PC-3 (cell line): Measurements from ENCODE around the gene SOBP. TPM values are rescaled to one million over a fixed set of nuclear protein-coding genes. Genes with fewer than 3 reads are reported as not detected.

ENCODE experiments used
- ATAC-seq: fragments of 200-7000 bp; cut with Tn5 transposase; 2 replicates; pipeline ENCODE4 v1.9.1; 2020; ENCODE audit warnings: mild to moderate bottlenecking, moderate library complexity
- BruUV-seq: library from RNA; stranded (reverse); fragments of 400-500 nt; replicated peaks from 2 replicates; lab custom pipeline; 2021; lab: Mats Ljungman, UMichigan
- CTCF ChIA-PET: fragments of 300-600 bp; sonication (Branson Sonifier 250); formaldehyde crosslinking; loops from one replicate; lab custom pipeline; 2022; ENCODE audit warnings: antibody characterized with exemption; lab: Charles Lee
- POLR2A ChIA-PET: fragments of 300-600 bp; sonication (Branson Sonifier 250); formaldehyde crosslinking; loops from one replicate; lab custom pipeline; 2022; ENCODE audit warnings: antibody characterized with exemption; ENCODE audit not compliant: unreplicated experiment; lab: Charles Lee
- DNase-seq: peaks from one replicate; pipeline ENCODE4 v3.0.0-alpha.2; 2015
- H2AFZ ChIP-seq: fragments of 300-600 bp; sonication (generic); 2 replicates; pipeline ENCODE4 v1.6.0; 2016; ENCODE audit warnings: antibody characterized with exemption, low read length
- H3F3A ChIP-seq: fragments of 300-600 bp; sonication (generic); one replicate; pipeline ENCODE4 v1.6.0; 2017; ENCODE audit warnings: antibody characterized with exemption, low read length, control low read depth, mild to moderate bottlenecking; ENCODE audit not compliant: unreplicated experiment
- H3K27ac ChIP-seq: fragments of 300-600 bp; sonication (generic); 2 replicates; pipeline ENCODE4 v1.5.1; 2016; ENCODE audit warnings: mild to moderate bottlenecking, low read length
- H3K27me3 ChIP-seq: fragments of 300-600 bp; sonication (generic); 2 replicates; pipeline ENCODE4 v1.6.1; 2016; ENCODE audit warnings: low read length, mixed read lengths
- H3K36me3 ChIP-seq: fragments of 300-600 bp; sonication (generic); 2 replicates; pipeline ENCODE4 v1.6.1; 2016; ENCODE audit warnings: low read depth, mixed run types, low read length, mixed read lengths
- H3K4me1 ChIP-seq: fragments of 300-600 bp; sonication (generic); 2 replicates; pipeline ENCODE4 v1.5.1; 2016; ENCODE audit warnings: low read length; ENCODE audit not compliant: insufficient read depth
- H3K4me2 ChIP-seq: fragments of 300-600 bp; sonication (generic); 2 replicates; pipeline ENCODE4 v1.6.0; 2016; ENCODE audit warnings: low read length
- H3K4me3 ChIP-seq: fragments of 300-600 bp; sonication (generic); 2 replicates; pipeline ENCODE4 v1.5.1; 2016; ENCODE audit warnings: mild to moderate bottlenecking, low read length, mixed read lengths
- H3K79me2 ChIP-seq: fragments of 300-600 bp; sonication (generic); 2 replicates; pipeline ENCODE4 v1.6.1; 2017; ENCODE audit warnings: low read length, mixed read lengths
- H3K9ac ChIP-seq: fragments of 300-600 bp; sonication (generic); 2 replicates; pipeline ENCODE4 v1.6.0; 2016; ENCODE audit warnings: mild to moderate bottlenecking, low read length
- H3K9me2 ChIP-seq: fragments of 300-600 bp; sonication (generic); replicated peaks from 2 replicates; pipeline ENCODE4 v1.6.1; 2016; ENCODE audit warnings: mixed run types, low read length, mixed read lengths
- H3K9me3 ChIP-seq: fragments of 300-600 bp; sonication (generic); 2 replicates; pipeline ENCODE4 v1.6.1; 2016; ENCODE audit warnings: low read length, mixed read lengths
- H4K20me1 ChIP-seq: fragments of 300-600 bp; sonication (generic); 2 replicates; pipeline ENCODE4 v1.6.1; 2016; ENCODE audit warnings: low read length, mixed read lengths
- CTCF ChIP-seq: fragments of 300-600 bp; sonication (generic); conservative IDR thresholded peaks from 2 replicates; pipeline ENCODE4 v1.5.1; 2017; ENCODE audit warnings: antibody characterized with exemption, low read depth, mild to moderate bottlenecking, low read length
- EZH2 ChIP-seq: fragments of 300-600 bp; sonication (generic); IDR thresholded peaks from one replicate; pipeline ENCODE4 v1.6.1; 2017; ENCODE audit warnings: antibody characterized with exemption, mild to moderate bottlenecking, low read length; ENCODE audit not compliant: unreplicated experiment
- EZH2phosphoT487 ChIP-seq: fragments of 300-600 bp; sonication (generic); IDR thresholded peaks from 2 replicates; pipeline ENCODE4 v1.6.1; 2018; ENCODE audit warnings: mild to moderate bottlenecking, antibody characterized with exemption, low read length, borderline replicate concordance
- intact Hi-C: fragments of 100-400 bp; cut with micrococcal nuclease; formaldehyde crosslinking; loops from 2 replicates; pipeline ENCODE4 v1.9.0; 2023
- total RNA-seq: library from RNA; depleted of rRNA; stranded (reverse); fragments of >200 nt; gene quantifications from 2 replicates; pipeline ENCODE4 v1.2.3, GENCODE V29; 2014

SOBP gene
- total RNA-seq, 1 experiment from 2014 or later: 0.15 TPM

- no peak overlapping the region for H3K4me2 ChIP-seq
- ChIA-PET CTCF (no interaction called here), POLR2A (no interaction called here)
- no peaks in the 10 kb centered on the region for H3K9me2 ChIP-seq
- ATAC-seq (no peak), DNase-seq (no peak)
- no peaks in the 10 kb centered on the region for H3F3A ChIP-seq
- H4K20me1 ChIP-seq: no peaks in the 10 kb centered on the region
- no peaks in the 10 kb centered on the region for H3K4me1 ChIP-seq
- no peak overlapping the region for H3K27ac ChIP-seq
- no peak overlapping the region for H3K4me3 ChIP-seq
- no TSS peak for BruUV-seq
- no peak for TF ChIP-seq EZH2phosphoT487
- TF ChIP-seq CTCF: no peak
- TF ChIP-seq EZH2: no peak
- no peak overlapping the region for H2AFZ ChIP-seq
- no peaks in the 10 kb centered on the region for H3K9me3 ChIP-seq
- H3K36me3 ChIP-seq: no peaks in the 10 kb centered on the region
- intact Hi-C loops: no loop called here
- H3K79me2 ChIP-seq: no peaks in the 10 kb centered on the region
- H3K27me3 ChIP-seq: no peaks in the 10 kb centered on the region
- H3K9ac ChIP-seq: no peak overlapping the region
Measured at GRCh38 chr6:107510108-107510507, 20.2 kb downstream of the SOBP start.

- Histone ChIP-seq H3K4me2 (no peak overlapping the region), H3K27ac (no peak overlapping the region), H3K36me3 (no peaks in the 10 kb centered on the region), H3K9ac (no peak overlapping the region), H3K4me3 (no peak overlapping the region), H3F3A (no peaks in the 10 kb centered on the region), H4K20me1 (no peaks in the 10 kb centered on the region), H3K79me2 (no peaks in the 10 kb centered on the region), H3K4me1 (no peaks in the 10 kb centered on the region), H3K9me3 (no peaks in the 10 kb centered on the region), H2AFZ (no peak overlapping the region), H3K9me2 (no peaks in the 10 kb centered on the region), H3K27me3 (no peaks in the 10 kb centered on the region)
- BruUV-seq: no TSS peak
- ATAC-seq (no peak), DNase-seq (no peak)
- CTCF ChIA-PET: no interaction called here
- TF ChIP-seq EZH2phosphoT487 (no peak), CTCF (no peak), EZH2 (no peak)
- intact Hi-C loops: no loop called here
- POLR2A ChIA-PET: no interaction called here
Measured at GRCh38 chr6:107511511-107511993, 21.6 kb downstream of the SOBP start.

GRCh38 chr6:107513214-107513613 is 23.3 kb downstream of the SOBP start:
- Histone ChIP-seq H3K9me2 (no peaks in the 10 kb centered on the region), H3K4me2 (no peak overlapping the region), H3K4me1 (no peaks in the 10 kb centered on the region), H3K27ac (no peak overlapping the region), H3K27me3 (no peaks in the 10 kb centered on the region), H2AFZ (no peak overlapping the region), H4K20me1 (no peaks in the 10 kb centered on the region), H3K36me3 (no peaks in the 10 kb centered on the region), H3K4me3 (no peak overlapping the region), H3K9me3 (no peaks in the 10 kb centered on the region), H3K9ac (no peak overlapping the region), H3F3A (no peaks in the 10 kb centered on the region), H3K79me2 (no peaks in the 10 kb centered on the region)
- CTCF ChIA-PET: no interaction called here
- DNase-seq (no peak), ATAC-seq (no peak)
- TF ChIP-seq EZH2: no peak
- no TSS peak for BruUV-seq
- POLR2A ChIA-PET: no interaction called here
- intact Hi-C loops: no loop called here
